ENCODE data around the gene CATSPER1.
A peak's percentile ranks its signal among the peaks of the same experiment; 100 is the strongest.

Gene CATSPER1

GRCh38 chr11:66014804-66015453, 11.3 kb downstream of the CATSPER1 start:
- peaks cover 9% of the 10 kb centered on the region for H3K27me3 ChIP-seq (ENCODE audit: insufficient read depth, poor library complexity, severe bottlenecking)
- H3K27ac ChIP-seq (replicated peaks): no peak overlapping the region
- TF ChIP-seq CTCF (IDR thresholded peaks at IDR 0.05; ENCODE audit: insufficient read depth, low read length) (no peak), POLR2AphosphoS5 (IDR thresholded peaks at IDR 0.05; ENCODE audit: low read depth) (no peak), REST (IDR thresholded peaks at IDR 0.05; ENCODE audit: insufficient replicate concordance, low read depth) (no peak), GABPA (IDR thresholded peaks at IDR 0.05; ENCODE audit: low read depth) (no peak), SPI1 (IDR thresholded peaks at IDR 0.05; ENCODE audit: borderline replicate concordance, low read depth) (no peak)
- H3K4me3 ChIP-seq (replicated peaks; ENCODE audit: insufficient read depth, low read length): no peak overlapping the region
- no peak for DNase-seq (ENCODE audit: low read depth in 1 of 2, low spot score in 1 of 2)

- H3K27ac ChIP-seq (replicated peaks): no peak overlapping the region
- H3K27me3 ChIP-seq (ENCODE audit: insufficient read depth, poor library complexity, severe bottlenecking): peaks cover 9% of the 10 kb centered on the region
- H3K4me3 ChIP-seq (replicated peaks; ENCODE audit: insufficient read depth, low read length): no peak overlapping the region
- TF ChIP-seq REST (IDR thresholded peaks at IDR 0.05; ENCODE audit: insufficient replicate concordance, low read depth) (no peak), SPI1 (IDR thresholded peaks at IDR 0.05; ENCODE audit: borderline replicate concordance, low read depth) (no peak), CTCF (IDR thresholded peaks at IDR 0.05; ENCODE audit: insufficient read depth, low read length) (no peak), POLR2AphosphoS5 (IDR thresholded peaks at IDR 0.05; ENCODE audit: low read depth) (no peak), GABPA (IDR thresholded peaks at IDR 0.05; ENCODE audit: low read depth) (no peak)
- DNase-seq (ENCODE audit: low read depth in 1 of 2, low spot score in 1 of 2): no peak
Measured at GRCh38 chr11:66013762-66014100, 12.5 kb downstream of the CATSPER1 start.

- H3K27ac ChIP-seq (replicated peaks): no peak overlapping the region
- TF ChIP-seq REST (IDR thresholded peaks at IDR 0.05; ENCODE audit: insufficient replicate concordance, low read depth): peak; percentile 87
- no peak for TF ChIP-seq GABPA (IDR thresholded peaks at IDR 0.05; ENCODE audit: low read depth)
- no peak for TF ChIP-seq CTCF (IDR thresholded peaks at IDR 0.05; ENCODE audit: insufficient read depth, low read length)
- TF ChIP-seq SPI1 (IDR thresholded peaks at IDR 0.05; ENCODE audit: borderline replicate concordance, low read depth): peak; percentile 46; the same call in 1 of the 2 replicates
- TF ChIP-seq POLR2AphosphoS5 (IDR thresholded peaks at IDR 0.05; ENCODE audit: low read depth): no peak
- peak in 1 of 2 experiments; percentile 47 for DNase-seq (ENCODE audit: low read depth in 1 of 2, low spot score in 1 of 2)
- H3K27me3 ChIP-seq (ENCODE audit: insufficient read depth, poor library complexity, severe bottlenecking): peaks cover 9% of the 10 kb centered on the region
- H3K4me3 ChIP-seq (replicated peaks; ENCODE audit: insufficient read depth, low read length): no peak overlapping the region
Measured at GRCh38 chr11:66012946-66013761, 13.1 kb downstream of the CATSPER1 start.
